COLO668 (cell line): Measurements from ENCODE around the gene KDM4B.
"Not testable (repeated sequence)": the region's sequence is repeated elsewhere in the genome, so short reads cannot be mapped to it uniquely, and the experiment has no call there.

ENCODE experiments used
- DNase-seq: peaks from one replicate; lab custom pipeline; 2025; ENCODE audit not compliant: unreplicated experiment; lab: John Stamatoyannopoulos, UW

KDM4B gene

GRCh38 chr19:5147074-5147977 is 178.4 kb downstream of the KDM4B start:
- no peak for DNase-seq

GRCh38 chr19:5147978-5148793 is 179.3 kb downstream of the KDM4B start:
- DNase-seq: no peak

- DNase-seq: no peak
These were observed 179.9 kb downstream of the KDM4B start for GRCh38 chr19:5148794-5149190.

- DNase-seq: no peak
These were observed 180.6 kb downstream of the KDM4B start for GRCh38 chr19:5149508-5149907.

GRCh38 chr19:5149932-5150901 is 181.3 kb downstream of the KDM4B start:
- DNase-seq: no peak

- no peak for DNase-seq
These were observed 182.2 kb downstream of the KDM4B start for GRCh38 chr19:5150902-5151741.

GRCh38 chr19:5152013-5152763 is 183.3 kb downstream of the KDM4B start:
- no peak for DNase-seq

GRCh38 chr19:5152767-5153532 is 184.0 kb downstream of the KDM4B start:
- DNase-seq: no peak

GRCh38 chr19:5153601-5154128 is 184.8 kb downstream of the KDM4B start:
- no peak for DNase-seq

GRCh38 chr19:5154129-5154798 is 185.4 kb downstream of the KDM4B start:
- peak; percentile 18 for DNase-seq

GRCh38 chr19:5154799-5155426 is 186.0 kb downstream of the KDM4B start:
- no peak for DNase-seq

GRCh38 chr19:5155586-5156210 is 186.8 kb downstream of the KDM4B start:
- no peak for DNase-seq

- no peak for DNase-seq
These were observed 187.5 kb downstream of the KDM4B start for GRCh38 chr19:5156231-5156986.

- DNase-seq: no peak
These were observed 188.3 kb downstream of the KDM4B start for GRCh38 chr19:5157186-5157585.

GRCh38 chr19:5158549-5159134 is 189.7 kb downstream of the KDM4B start:
- DNase-seq: not testable (repeated sequence)
